HCT116 (cell line): ENCODE measurements around the gene TBX2. TPM values are rescaled to one million over a fixed set of nuclear protein-coding genes. Genes with fewer than 3 reads are reported as not detected.

ENCODE experiments used
- ATAC-seq: fragments of 200-7000 bp; cut with Tn5 transposase; 2 replicates; pipeline ENCODE4 v1.9.1; 2020; ENCODE audit warnings: mild to moderate bottlenecking, moderate library complexity
- BruUV-seq: library from RNA; stranded (reverse); fragments of 400-500 nt; replicated peaks from 2 replicates; lab custom pipeline; 2021; lab: Mats Ljungman, UMichigan
- CTCF ChIA-PET: fragments of 300-600 bp; sonication (Branson Sonifier 250); formaldehyde crosslinking; loops from one replicate; lab custom pipeline; 2021; ENCODE audit warnings: antibody characterized with exemption; lab: Charles Lee
- POLR2A ChIA-PET: fragments of 300-600, 350-600 bp; sonication (Branson Sonifier 250); formaldehyde crosslinking; loops from one replicate; lab custom pipeline; 2021; ENCODE audit warnings: antibody characterized with exemption; lab: Charles Lee
- RAD21 ChIA-PET, 2 experiments: fragments of 300-600 bp; sonication (Branson Sonifier 250); formaldehyde crosslinking; loops; one replicate each; lab custom pipeline; 2023; ENCODE audit warnings: low total read pairs in 2 of 2; ENCODE audit not compliant: uncharacterized antibody in 2 of 2, unreplicated experiment in 2 of 2, low non-redundant PET in 1 of 2; lab: Charles Lee
- DNase-seq: peaks from one replicate; pipeline ENCODE4 v3.0.0-alpha.2; 2010; ENCODE audit warnings: low read depth, low spot score
- H2AFZ ChIP-seq: fragments of 200-600 bp; shearing (Covaris generic), sonication (generic); 2 replicates; pipeline ENCODE4 v1.6.1; 2017; ENCODE audit warnings: low read depth, mixed run types, mixed read lengths, antibody characterized with exemption, low read length; ENCODE audit not compliant: poor library complexity, severe bottlenecking
- H3K27ac ChIP-seq: 2 replicates; pipeline ENCODE4 v1.5.1; 2012; ENCODE audit warnings: low read depth, low read length
- H3K27me3 ChIP-seq: fragments of 200-600 bp; sonication (generic); 2 replicates; pipeline ENCODE4 v1.6.1; 2016; ENCODE audit warnings: mixed run types, low read length, mixed read lengths; ENCODE audit not compliant: insufficient read depth
- H3K36me3 ChIP-seq, 2 experiments: fragments of 200-500 bp in 1 of 2; fragments of 200-600 bp in 1 of 2; sonication (Bioruptor generic) in 1 of 2; sonication (generic) in 1 of 2; 2 replicates each; pipeline versions ENCODE4 v1.5.1 to v1.6.1; 2014 to 2016; ENCODE audit warnings: low read length in 2 of 2, inconsistent platforms in 1 of 2, mixed read lengths in 1 of 2, mixed run types in 1 of 2; ENCODE audit not compliant: insufficient read depth in 2 of 2, control insufficient read depth in 1 of 2
- H3K4me1 ChIP-seq, 2 experiments: fragments of 200-600 bp in 1 of 2; sonication (generic) in 1 of 2; 2 replicates each; pipeline versions ENCODE4 v1.5.1 to v1.6.1; 2012 to 2017; ENCODE audit warnings: low read length in 2 of 2, inconsistent platforms in 1 of 2, mild to moderate bottlenecking in 1 of 2, mixed read lengths in 1 of 2, mixed run types in 1 of 2, moderate library complexity in 1 of 2; ENCODE audit not compliant: insufficient read depth in 2 of 2, control insufficient read depth in 1 of 2
- H3K4me2 ChIP-seq: fragments of 200-600 bp; sonication (generic); 2 replicates; pipeline ENCODE4 v1.6.1; 2017; ENCODE audit warnings: mixed run types, low read length, mixed read lengths
- H3K4me3 ChIP-seq, 2 experiments: fragments of 200-600 bp in 1 of 2; sonication (generic) in 1 of 2; replicated peaks in 1 of 2; 2 replicates each; pipeline ENCODE4 v1.5.1; 2011 to 2016; ENCODE audit warnings: low read length in 2 of 2, control low read depth in 1 of 2, low read depth in 1 of 2, mild to moderate bottlenecking in 1 of 2, mixed read lengths in 1 of 2, mixed run types in 1 of 2
- H3K79me2 ChIP-seq: fragments of 200-600 bp; sonication (generic); 2 replicates; pipeline ENCODE4 v1.6.1; 2017; ENCODE audit warnings: mild to moderate bottlenecking, mixed run types, low read length, moderate library complexity, mixed read lengths; ENCODE audit not compliant: insufficient read depth
- H3K9ac ChIP-seq: fragments of 200-600 bp; sonication (generic); 2 replicates; pipeline ENCODE4 v1.6.1; 2016; ENCODE audit warnings: low read length, mixed read lengths
- H3K9me2 ChIP-seq: fragments of 200-600 bp; sonication (generic), shearing (Covaris generic); 2 replicates; pipeline ENCODE4 v1.6.1; 2017; ENCODE audit warnings: mixed run types, mild to moderate bottlenecking, moderate library complexity; ENCODE audit not compliant: insufficient read depth
- H3K9me3 ChIP-seq, 2 experiments: fragments of 200-500 bp in 1 of 2; fragments of 200-600 bp in 1 of 2; sonication (Bioruptor generic) in 1 of 2; sonication (generic) in 1 of 2; 2 replicates each; pipeline ENCODE4 v1.6.1; 2014 to 2017; ENCODE audit warnings: low read length in 2 of 2, mixed read lengths in 2 of 2, inconsistent platforms in 1 of 2, low read depth in 1 of 2, mild to moderate bottlenecking in 1 of 2, mixed run types in 1 of 2, moderate library complexity in 1 of 2; ENCODE audit not compliant: control insufficient read depth in 1 of 2, insufficient read depth in 1 of 2
- H4K20me1 ChIP-seq: fragments of 200-600 bp; sonication (generic), shearing (Covaris generic); 2 replicates; pipeline ENCODE4 v1.6.1; 2017; ENCODE audit warnings: mixed run types, mild to moderate bottlenecking, moderate library complexity; ENCODE audit not compliant: insufficient read depth
- ATF3 ChIP-seq: IDR thresholded peaks from 2 replicates; pipeline ENCODE4 v1.6.1; 2012
- CBX3 ChIP-seq: IDR thresholded peaks from 2 replicates; pipeline ENCODE4 v1.6.1; 2012; ENCODE audit warnings: low read depth
- ELF1 ChIP-seq: IDR thresholded peaks from 2 replicates; pipeline ENCODE4 v1.6.1; 2012; ENCODE audit warnings: low read depth, borderline replicate concordance
- EZH2 ChIP-seq: fragments of 200-600 bp; sonication (generic); IDR thresholded peaks from 2 replicates; pipeline ENCODE4 v1.6.1; 2017; ENCODE audit warnings: antibody characterized with exemption, mixed run types
- EZH2phosphoT487 ChIP-seq: fragments of 200-600 bp; IDR thresholded peaks from 2 replicates; pipeline ENCODE4 v1.6.1; 2018; ENCODE audit warnings: antibody characterized with exemption, borderline replicate concordance
- FOSL1 ChIP-seq: IDR thresholded peaks from 2 replicates; pipeline ENCODE4 v1.6.1; 2012; ENCODE audit warnings: low read depth
- JUND ChIP-seq: IDR thresholded peaks from 2 replicates; pipeline ENCODE4 v1.6.1; 2012
- MAX ChIP-seq: IDR thresholded peaks from 2 replicates; pipeline ENCODE4 v1.6.1; 2012
- POLR2AphosphoS5 ChIP-seq: IDR thresholded peaks from 2 replicates; pipeline ENCODE4 v1.6.1; 2011; ENCODE audit warnings: mild to moderate bottlenecking, low read depth, low read length, moderate library complexity
- RAD21 ChIP-seq: IDR thresholded peaks from 2 replicates; pipeline ENCODE4 v1.6.1; 2012; ENCODE audit warnings: low read depth, mild to moderate bottlenecking
- SRF ChIP-seq: IDR thresholded peaks from 2 replicates; pipeline ENCODE4 v1.6.1; 2012; ENCODE audit warnings: low read depth
- TCF7L2 ChIP-seq: IDR thresholded peaks from 2 replicates; pipeline ENCODE4 v1.7.0; 2011; ENCODE audit warnings: borderline replicate concordance, inconsistent platforms; ENCODE audit not compliant: insufficient read depth, insufficient read length; ENCODE audit errors: extremely low read depth
- YY1 ChIP-seq: IDR thresholded peaks from 2 replicates; pipeline ENCODE4 v1.6.1; 2011; ENCODE audit warnings: low read length, low read depth, moderate library complexity, mild to moderate bottlenecking; ENCODE audit not compliant: insufficient replicate concordance; ENCODE audit errors: extremely low read depth
- ZBTB33 ChIP-seq: IDR thresholded peaks from 2 replicates; pipeline ENCODE4 v1.6.1; 2011; ENCODE audit warnings: mild to moderate bottlenecking, low read length, moderate library complexity; ENCODE audit not compliant: insufficient replicate concordance; ENCODE audit errors: extremely low read depth
- ZFX ChIP-seq: fragments of 450-650 bp; IDR thresholded peaks from 2 replicates; pipeline ENCODE4 v1.6.1; 2017
- intact Hi-C: fragments of 100-400 bp; cut with micrococcal nuclease; formaldehyde crosslinking; loops from 2 replicates; pipeline ENCODE4 v1.10.0; 2022
- total RNA-seq: library from RNA; stranded (reverse); gene quantifications from one replicate; pipeline ENCODE4 v1.2.1, GENCODE V29; 2021; ENCODE audit not compliant: unreplicated experiment

Gene TBX2
- total RNA-seq, 1 experiment from 2014 or later, result 0.71 TPM

GRCh38 chr17:61422116-61422799, 22.6 kb downstream of the TBX2 start:
- ATAC-seq, result no peak
- Histone ChIP-seq H3K4me2 (no peak overlapping the region), H3K9me3 (no peaks in the 10 kb centered on the region; a peak in 1 of 4 replicates), H3K27ac (no peak overlapping the region), H2AFZ (no peak overlapping the region), H3K9ac (no peak overlapping the region), H3K4me1 (peaks cover 31 to 32% of the 10 kb centered on the region in 2 experiments), H4K20me1 (no peaks in the 10 kb centered on the region), H3K4me3 (no peak overlapping the region), H3K36me3 (no peaks in the 10 kb centered on the region), H3K27me3 (no peaks in the 10 kb centered on the region)
- BruUV-seq, result no TSS peak
- intact Hi-C loops, result no loop called here
- TF ChIP-seq TCF7L2, result no peak
- no peak for TF ChIP-seq ATF3
- TF ChIP-seq MAX, result no peak
- TF ChIP-seq YY1, result no peak
- no peak for TF ChIP-seq JUND
- TF ChIP-seq EZH2, result no peak
- no peak for TF ChIP-seq POLR2AphosphoS5
- no peak for TF ChIP-seq ELF1
- no peak for TF ChIP-seq SRF
- TF ChIP-seq ZFX, result no peak
- no peak for TF ChIP-seq FOSL1
- TF ChIP-seq CBX3, result no peak
- no peak for TF ChIP-seq RAD21
- no peak for TF ChIP-seq ZBTB33
- TF ChIP-seq EZH2phosphoT487, result no peak
- TF ChIP-seq, all 23 proteins: peak for 0
- DNase-seq, result no peak
- ChIA-PET RAD21 (no interaction called here), POLR2A (no interaction called here), CTCF (no interaction called here)
- H3K79me2 ChIP-seq, result no peaks in the 10 kb centered on the region
- H3K9me2 ChIP-seq, result no peaks in the 10 kb centered on the region
